A549 (cell line): ENCODE data around the gene A4GNT. TPM values are rescaled to one million over a fixed set of nuclear protein-coding genes. Genes with fewer than 3 reads are reported as not detected.

Source experiments
- ATAC-seq, 2 experiments: fragments of 200-7000 bp in 1 of 2; fragments of >200 bp in 1 of 2; cut with Nextera tagmentation in 1 of 2; cut with Tn5 transposase in 1 of 2; 3 replicates each; pipeline versions ENCODE4 v1.8.0 to v1.9.1; 2018 to 2020; ENCODE audit warnings: mild to moderate bottlenecking in 1 of 2, moderate library complexity in 1 of 2
- CTCF ChIA-PET: fragments of 300-600 bp; sonication (Branson Sonifier 250); formaldehyde crosslinking; extraction: SDS; loops from one replicate; lab custom pipeline; 2021; ENCODE audit warnings: antibody characterized with exemption, inconsistent platforms; lab: Yijun Ruan, JAX
- POLR2A ChIA-PET: fragments of 350-600 bp; formaldehyde crosslinking; extraction: SDS; loops from one replicate; lab custom pipeline; 2021; ENCODE audit warnings: antibody characterized with exemption, inconsistent platforms; lab: Yijun Ruan, JAX
- DNase-seq, 2 experiments: peaks; one replicate each; pipeline versions ENCODE4 v3.0.0 to v3.0.0-alpha.2; 2011 to 2016; ENCODE audit warnings: low read depth in 1 of 2, low spot score in 1 of 2
- FAIRE-seq: peaks from 2 replicates; lab custom pipeline; 2011; peaks lifted over from hg19 to GRCh38; lab: Jason Lieb, UNC
- H3K27ac ChIP-seq, 2 experiments: fragments of >200 bp; sonication (Bioruptor Twin); formaldehyde crosslinking; 3 replicates each; pipeline ENCODE4 v1.5.1; 2016 to 2017
- H3K4me1 ChIP-seq: fragments of >200 bp; sonication (Bioruptor Twin); formaldehyde crosslinking; 3 replicates; pipeline ENCODE4 v1.6.1; 2016
- H3K4me2 ChIP-seq: fragments of >200 bp; sonication (Bioruptor Twin); formaldehyde crosslinking; 3 replicates; pipeline ENCODE4 v1.6.1; 2016
- H3K4me3 ChIP-seq: fragments of >200 bp; sonication (Bioruptor Twin); formaldehyde crosslinking; 3 replicates; pipeline ENCODE4 v1.5.1; 2016
- H3K9me3 ChIP-seq: fragments of >200 bp; sonication (Bioruptor Twin); formaldehyde crosslinking; 3 replicates; pipeline ENCODE4 v1.6.1; 2016
- BCL3 ChIP-seq: fragments of >200 bp; sonication (Bioruptor Twin); formaldehyde crosslinking; IDR thresholded peaks from 3 replicates; pipeline ENCODE4 v1.6.1; 2016
- BHLHE40 ChIP-seq: IDR thresholded peaks from 2 replicates; pipeline ENCODE4 v1.6.1; 2012; ENCODE audit warnings: low read depth, low read length, inconsistent platforms
- CEBPB ChIP-seq, 2 experiments: fragments of >200 bp in 1 of 2; sonication (Bioruptor Twin) in 1 of 2; formaldehyde crosslinking in 1 of 2; IDR thresholded peaks; 2 replicates each; pipeline ENCODE4 v1.6.1; 2012 to 2016
- CHD2 ChIP-seq: fragments of 150-350 bp; IDR thresholded peaks from 2 replicates; pipeline ENCODE4 v1.6.1; 2014; ENCODE audit warnings: low read length; ENCODE audit not compliant: partially characterized antibody
- E2F6 ChIP-seq: IDR thresholded peaks from 2 replicates; pipeline ENCODE4 v1.6.1; 2012; ENCODE audit warnings: low read depth, borderline replicate concordance
- ELK1 ChIP-seq: fragments of 150-350 bp; IDR thresholded peaks from 2 replicates; pipeline ENCODE4 v1.6.1; 2014; ENCODE audit warnings: low read depth, mild to moderate bottlenecking, low read length
- EP300 ChIP-seq, 2 experiments: fragments of >200 bp; sonication (Bioruptor Twin); formaldehyde crosslinking; IDR thresholded peaks; 2 replicates in 1 of 2; 3 replicates in 1 of 2; pipeline ENCODE4 v1.6.1; 2016 to 2017
- FOSL2 ChIP-seq, 2 experiments: fragments of 450-650 bp in 1 of 2; fragments of >200 bp in 1 of 2; sonication (Bioruptor Twin) in 1 of 2; formaldehyde crosslinking; IDR thresholded peaks; 2 replicates each; pipeline versions ENCODE4 v1.5.0 to v1.6.1; 2016 to 2020; ENCODE audit warnings: mild to moderate bottlenecking in 1 of 2, moderate library complexity in 1 of 2
- HES2 ChIP-seq: fragments of >200 bp; sonication (Bioruptor Twin); formaldehyde crosslinking; IDR thresholded peaks from 2 replicates; pipeline ENCODE4 v1.6.1; 2016
- HOXA7 ChIP-seq: fragments of 250-450 bp; sonication (Bioruptor Pico); IDR thresholded peaks from 2 replicates; pipeline ENCODE4 v1.5.0; 2020; ENCODE audit warnings: mild to moderate bottlenecking, moderate library complexity
- HOXB13 ChIP-seq: fragments of 250-450 bp; sonication (Bioruptor Pico); IDR thresholded peaks from 2 replicates; pipeline ENCODE4 v1.5.0; 2020; ENCODE audit warnings: low read depth, mild to moderate bottlenecking, moderate library complexity
- JUN ChIP-seq, 2 experiments: fragments of >200 bp; sonication (Bioruptor Twin); formaldehyde crosslinking; IDR thresholded peaks; 2 replicates in 1 of 2; 3 replicates in 1 of 2; pipeline ENCODE4 v1.6.1; 2016 to 2017
- JUNB ChIP-seq: fragments of >200 bp; sonication (Bioruptor Twin); formaldehyde crosslinking; IDR thresholded peaks from 2 replicates; pipeline ENCODE4 v1.6.1; 2016
- MAZ ChIP-seq: fragments of 150-350 bp; IDR thresholded peaks from 2 replicates; pipeline ENCODE4 v1.6.1; 2014; ENCODE audit warnings: antibody characterized with exemption, low read depth, low read length, borderline replicate concordance
- POLR2AphosphoS2 ChIP-seq: conservative IDR thresholded peaks from 2 replicates; pipeline ENCODE4 v1.6.1; 2012; ENCODE audit warnings: low read length, improper control_type of control experiment, inconsistent platforms
- RAD21 ChIP-seq, 2 experiments: fragments of >200 bp in 1 of 2; sonication (Bioruptor Twin) in 1 of 2; formaldehyde crosslinking in 1 of 2; IDR thresholded peaks in 1 of 2; conservative IDR thresholded peaks in 1 of 2; 2 replicates in 1 of 2; 3 replicates in 1 of 2; pipeline ENCODE4 v1.6.1; 2012 to 2018; ENCODE audit warnings: inconsistent platforms in 1 of 2
- RARB ChIP-seq: fragments of 250-450 bp; sonication (Bioruptor Pico); IDR thresholded peaks from 2 replicates; pipeline ENCODE4 v1.8.0; 2021; ENCODE audit warnings: mild to moderate bottlenecking, moderate library complexity
- REST ChIP-seq: fragments of 200-600 bp; sonication (generic); IDR thresholded peaks from 2 replicates; pipeline ENCODE4 v1.6.1; 2016; ENCODE audit warnings: antibody characterized with exemption, mild to moderate bottlenecking, moderate library complexity
- RNF2 ChIP-seq: fragments of 200-600 bp; sonication (generic); IDR thresholded peaks from 2 replicates; pipeline ENCODE4 v1.6.1; 2016; ENCODE audit warnings: low read depth, mild to moderate bottlenecking, antibody characterized with exemption, moderate library complexity, borderline replicate concordance
- SREBF2 ChIP-seq: fragments of 450-650 bp; IDR thresholded peaks from 2 replicates; pipeline ENCODE4 v1.6.1; 2014; ENCODE audit warnings: mild to moderate bottlenecking, moderate library complexity
- TFCP2L1 ChIP-seq: fragments of 250-450 bp; sonication (Bioruptor Pico); IDR thresholded peaks from 2 replicates; pipeline ENCODE4 v1.5.0; 2021; ENCODE audit warnings: mild to moderate bottlenecking
- TP53 ChIP-seq: fragments of 250-450 bp; sonication (Bioruptor Pico); IDR thresholded peaks from 2 replicates; pipeline ENCODE4 v1.5.0; 2021; ENCODE audit warnings: mild to moderate bottlenecking, moderate library complexity
- USF2 ChIP-seq: fragments of 450-650 bp; IDR thresholded peaks from 2 replicates; pipeline ENCODE4 v1.6.1; 2014; ENCODE audit warnings: antibody characterized with exemption
- ZFP36 ChIP-seq: fragments of 450-650 bp; IDR thresholded peaks from 2 replicates; pipeline ENCODE4 v1.6.1; 2014; ENCODE audit warnings: borderline replicate concordance; ENCODE audit not compliant: partially characterized antibody
- WGBS: methylation state at CpG from one replicate; pipeline ENCODE4 v1.1.6; 2017; ENCODE audit errors: missing lambda C conversion rate; 5-methylcytosine and 5-hydroxymethylcytosine counted together
- polyA plus RNA-seq, 4 experiments: library from polyadenylated mRNA; depleted of rRNA in 3 of 4; stranded (reverse); fragments of >200 nt; fragmentation: RNase III in 1 of 4; extraction: RNeasy Plus Mini Kit Qiagen cat#74134 plus additional on column Dnase treatment in 1 of 4; gene quantifications; 2 replicates in 3 of 4; 3 replicates in 1 of 4; pipeline ENCODE4 v1.2.3, GENCODE V29; 2011 to 2017

A4GNT gene
- polyA plus RNA-seq, 2 of the 4 experiments (the other 2 are of a cell fraction): not detected

- TF ChIP-seq JUNB (no peak), RAD21 (conservative IDR thresholded peaks at IDR 0.05 in 1 of 2, IDR thresholded peaks at IDR 0.05 in 1 of 2) (no peak), JUN (IDR thresholded peaks at IDR 0.05) (no peak), SREBF2 (no peak)
These were observed 38.5 kb downstream of the A4GNT start (continued) for GRCh38 chr3:138093721-138094120.

GRCh38 chr3:138092023-138092422 lies 40.2 kb downstream of the A4GNT start:
- POLR2A ChIA-PET: no interaction called here
- 37% methylated on average over 2 of the region's 2 CpGs for WGBS
- no peak for FAIRE-seq
- Histone ChIP-seq H3K4me1 (peaks cover 42% of the 10 kb centered on the region), H3K4me2 (peak overlapping the region; percentile 53), H3K4me3 (no peak overlapping the region), H3K27ac (peak overlapping the region; percentile 58 to 61; a peak in 5 of 6 replicates), H3K9me3 (no peaks in the 10 kb centered on the region)
- DNase-seq: no peak
- no peak for TF ChIP-seq RNF2
- TF ChIP-seq FOSL2 (IDR thresholded peaks at IDR 0.05): no peak
- TF ChIP-seq FOSL2 (CRISPR knock-in tag; IDR thresholded peaks at IDR 0.05): peak; percentile 16; the same call in 1 of the 2 replicates
- TF ChIP-seq ELK1: no peak
- TF ChIP-seq HOXA7 (CRISPR knock-in tag): no peak
- no peak for TF ChIP-seq RAD21 (conservative IDR thresholded peaks at IDR 0.05 in 1 of 2, IDR thresholded peaks at IDR 0.05 in 1 of 2)
- no peak for TF ChIP-seq TFCP2L1 (CRISPR knock-in tag)
- TF ChIP-seq HOXB13 (CRISPR knock-in tag): no peak
- no peak for TF ChIP-seq POLR2AphosphoS2
- no peak for TF ChIP-seq MAZ
- CTCF ChIA-PET: interaction anchor here (2.8 kb wide), 1 partner anchor 26 kb away, joined by 11 read pairs; no protein-coding TSS in a partner anchor
- ATAC-seq: peak in 1 of 2 experiments; percentile 51; a peak in 1 of 6 replicates

- 23% methylated on average over 3 of the region's 3 CpGs for WGBS
- DNase-seq (peak in 1 of 2 experiments; percentile 50), ATAC-seq (peak; percentile 56 to 84; a peak in 4 of 6 replicates), FAIRE-seq (no peak)
- peaks cover 42% of the 10 kb centered on the region for H3K4me1 ChIP-seq
- H3K4me3 ChIP-seq: no peak overlapping the region
- H3K27ac ChIP-seq: peak overlapping the region; percentile 41 to 76; a peak in 5 of 6 replicates
- H3K4me2 ChIP-seq: peak overlapping the region; percentile 51
- ChIA-PET POLR2A (interaction anchor here (1.1 kb wide), 1 partner anchor 26 kb away, joined by 4 read pairs; the partner anchor contains the start of gene DZIP1L), CTCF (interaction anchor here (3.3 kb wide), 1 partner anchor 30 kb away, joined by 16 read pairs; no protein-coding TSS in a partner anchor)
- no peaks in the 10 kb centered on the region for H3K9me3 ChIP-seq
- TF ChIP-seq POLR2AphosphoS2 (no peak), E2F6 (no peak), TP53 (CRISPR knock-in tag) (no peak), JUN (IDR thresholded peaks at IDR 0.05) (no peak), BCL3 (no peak), EP300 (IDR thresholded peaks at IDR 0.05) (peak in 1 of 2 experiments; percentile 37; a peak in 1 of 5 replicates), CHD2 (no peak), BHLHE40 (no peak), FOSL2 (IDR thresholded peaks at IDR 0.05) (no peak), FOSL2 (CRISPR knock-in tag; IDR thresholded peaks at IDR 0.05) (peak; percentile 55; the same call in 1 of the 2 replicates), HES2 (no peak), USF2 (no peak), CEBPB (IDR thresholded peaks at IDR 0.05) (peak in 1 of 2 experiments; percentile 39; a peak in 1 of 4 replicates), TFCP2L1 (CRISPR knock-in tag) (no peak), SREBF2 (no peak), HOXA7 (CRISPR knock-in tag) (no peak), ZFP36 (no peak), RARB (CRISPR knock-in tag) (no peak), REST (no peak), MAZ (no peak)
These were observed 43.1 kb downstream of the A4GNT start for GRCh38 chr3:138089091-138089490.
